ENCODE data around the gene BECN2.

The BECN2 gene, protein sequence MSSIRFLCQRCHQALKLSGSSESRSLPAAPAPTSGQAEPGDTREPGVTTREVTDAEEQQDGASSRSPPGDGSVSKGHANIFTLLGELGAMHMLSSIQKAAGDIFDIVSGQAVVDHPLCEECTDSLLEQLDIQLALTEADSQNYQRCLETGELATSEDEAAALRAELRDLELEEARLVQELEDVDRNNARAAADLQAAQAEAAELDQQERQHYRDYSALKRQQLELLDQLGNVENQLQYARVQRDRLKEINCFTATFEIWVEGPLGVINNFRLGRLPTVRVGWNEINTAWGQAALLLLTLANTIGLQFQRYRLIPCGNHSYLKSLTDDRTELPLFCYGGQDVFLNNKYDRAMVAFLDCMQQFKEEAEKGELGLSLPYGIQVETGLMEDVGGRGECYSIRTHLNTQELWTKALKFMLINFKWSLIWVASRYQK
- total RNA-seq, result 0 reads per million in 2 donors

DNA sequence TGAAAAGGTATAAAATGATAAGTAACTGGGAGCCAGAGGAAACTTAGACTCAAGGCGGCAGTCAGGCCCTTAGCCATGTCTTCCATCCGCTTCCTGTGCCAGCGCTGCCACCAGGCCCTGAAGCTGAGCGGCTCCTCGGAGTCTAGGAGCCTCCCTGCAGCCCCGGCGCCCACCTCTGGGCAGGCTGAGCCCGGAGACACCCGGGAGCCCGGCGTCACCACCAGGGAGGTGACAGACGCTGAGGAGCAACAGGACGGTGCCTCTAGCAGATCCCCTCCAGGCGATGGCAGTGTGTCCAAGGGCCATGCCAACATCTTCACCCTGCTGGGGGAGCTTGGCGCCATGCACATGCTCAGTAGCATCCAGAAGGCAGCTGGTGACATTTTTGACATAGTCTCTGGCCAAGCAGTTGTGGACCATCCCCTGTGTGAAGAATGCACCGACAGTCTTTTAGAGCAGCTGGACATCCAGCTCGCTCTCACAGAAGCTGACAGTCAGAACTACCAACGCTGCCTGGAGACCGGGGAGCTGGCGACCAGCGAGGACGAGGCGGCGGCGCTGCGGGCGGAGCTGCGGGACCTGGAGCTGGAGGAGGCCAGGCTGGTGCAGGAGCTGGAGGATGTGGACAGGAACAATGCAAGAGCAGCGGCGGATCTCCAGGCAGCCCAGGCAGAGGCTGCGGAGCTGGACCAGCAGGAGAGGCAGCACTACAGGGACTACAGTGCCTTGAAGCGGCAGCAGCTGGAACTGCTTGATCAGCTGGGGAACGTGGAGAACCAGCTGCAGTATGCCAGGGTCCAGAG lies at the start of gene BECN2:
Gene BECN2 (plus strand): TSS at position 76 of the 803 bp plus-strand sequence. CDS start 0 bp downstream, at position 76.
- no peak for DNase-seq

DNA sequence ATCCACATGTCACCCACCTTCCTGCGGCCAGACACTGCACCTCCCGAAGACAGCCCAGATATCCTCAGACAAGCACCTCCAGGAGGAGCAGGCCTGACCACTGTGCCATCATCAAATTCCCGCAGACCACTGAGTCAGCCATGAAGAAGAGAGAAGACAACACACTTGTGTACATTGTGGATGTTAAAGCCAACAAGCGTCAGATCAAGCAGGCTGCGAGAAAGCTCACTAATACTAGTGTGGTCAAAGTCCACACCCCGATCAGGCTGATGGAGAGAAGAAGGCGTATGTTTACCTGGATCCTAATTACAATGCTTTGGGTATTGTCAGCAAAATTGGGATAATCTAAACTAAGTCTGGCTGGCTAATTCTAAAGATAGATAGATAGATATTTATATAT lies 41.4 kb upstream of the BECN2 start:
- no peak for DNase-seq

DNA sequence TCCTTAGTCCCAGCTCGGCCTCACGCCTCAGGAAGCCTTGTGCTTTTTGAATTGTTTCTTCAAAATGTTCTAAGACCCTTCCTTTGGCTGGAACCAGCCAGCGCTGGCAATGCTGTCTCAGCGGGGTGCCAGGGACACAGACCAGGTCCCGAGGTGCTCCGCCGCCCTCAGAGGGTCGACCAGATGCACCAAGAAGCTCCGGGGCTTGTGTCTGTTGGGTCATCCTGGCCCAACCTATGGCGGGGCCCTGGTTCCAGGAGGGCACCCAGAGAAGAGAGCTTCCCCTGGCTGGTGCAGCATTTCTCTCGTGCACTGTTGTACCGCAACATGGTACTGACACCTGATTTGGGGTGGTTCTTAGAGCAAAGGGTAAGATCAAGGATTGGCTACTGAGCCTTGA lies 40.1 kb upstream of the BECN2 start:
- no peak for DNase-seq

DNA sequence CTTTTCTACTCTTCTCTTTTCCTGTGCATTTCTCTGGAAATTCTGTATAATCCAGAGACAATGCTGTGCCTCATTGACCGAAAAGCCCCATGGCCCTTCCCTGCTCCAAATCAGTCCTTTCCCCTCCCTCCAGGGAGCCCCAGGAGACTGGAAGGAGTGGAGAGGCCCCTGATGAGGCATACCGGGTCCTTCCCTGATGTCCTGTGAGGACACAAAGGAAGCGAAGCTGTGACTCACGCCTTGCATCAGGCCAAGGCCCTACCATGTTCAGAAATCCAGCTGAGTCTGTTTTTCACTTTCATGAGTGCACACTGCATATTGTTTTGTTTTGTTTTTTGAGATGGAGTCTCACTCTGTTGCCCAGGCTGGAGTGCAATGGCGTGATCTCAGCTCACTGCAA lies 38.7 kb upstream of the BECN2 start:
- no peak for DNase-seq

DNA sequence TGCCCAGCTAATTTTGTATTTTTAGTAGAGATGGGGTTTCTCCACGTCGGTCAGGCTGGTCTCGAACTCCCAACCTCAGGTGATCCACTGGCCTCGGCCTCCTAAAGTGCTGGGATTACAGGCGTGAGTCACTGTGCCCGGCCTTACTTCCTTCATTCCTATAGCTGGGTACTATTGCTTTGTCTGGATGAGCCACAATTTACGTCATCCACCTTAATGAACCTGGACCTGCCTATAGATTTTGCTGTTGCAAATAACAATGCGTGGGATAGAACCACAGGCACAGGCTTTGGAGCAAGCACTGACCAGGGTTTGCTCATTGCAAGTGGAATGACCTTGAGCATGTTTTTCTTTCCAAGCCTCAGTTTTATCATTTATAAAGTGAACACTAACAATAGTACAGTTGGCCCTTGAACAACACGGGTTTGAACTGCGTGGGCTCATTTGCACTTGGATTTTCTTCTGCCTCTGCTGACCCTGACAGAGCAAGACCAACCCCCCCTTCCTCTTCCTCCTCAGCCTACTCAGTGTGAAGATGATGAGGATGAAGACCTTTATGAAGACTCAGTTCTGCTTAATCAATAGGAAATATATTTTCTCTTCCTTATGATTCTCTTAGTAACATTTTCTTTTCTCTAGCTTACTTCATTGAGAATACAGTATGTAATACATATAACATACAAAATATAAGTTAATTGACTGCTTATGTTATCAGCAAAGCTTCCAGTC lies 33.3 kb upstream of the BECN2 start:
- no peak for DNase-seq

DNA sequence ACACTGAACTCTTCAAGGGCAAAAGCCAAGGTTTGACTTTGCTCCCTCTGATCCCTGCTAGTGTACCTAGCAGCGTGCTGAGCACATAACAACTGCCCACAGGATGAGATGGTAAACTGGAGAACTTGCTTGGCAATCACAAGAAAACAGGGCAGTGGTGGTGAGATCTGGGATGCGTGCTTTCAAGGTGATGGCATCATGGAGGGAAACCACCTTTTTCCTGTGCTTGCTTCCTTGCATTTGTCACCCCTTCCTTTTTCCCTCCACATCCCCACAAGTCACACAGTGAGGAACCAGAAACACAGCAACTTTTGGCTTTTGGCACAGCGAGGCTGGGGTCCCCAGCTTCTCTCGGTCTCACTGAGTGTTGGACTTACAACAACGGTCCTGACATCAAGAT lies 31.4 kb upstream of the BECN2 start:
- no peak for DNase-seq

DNA sequence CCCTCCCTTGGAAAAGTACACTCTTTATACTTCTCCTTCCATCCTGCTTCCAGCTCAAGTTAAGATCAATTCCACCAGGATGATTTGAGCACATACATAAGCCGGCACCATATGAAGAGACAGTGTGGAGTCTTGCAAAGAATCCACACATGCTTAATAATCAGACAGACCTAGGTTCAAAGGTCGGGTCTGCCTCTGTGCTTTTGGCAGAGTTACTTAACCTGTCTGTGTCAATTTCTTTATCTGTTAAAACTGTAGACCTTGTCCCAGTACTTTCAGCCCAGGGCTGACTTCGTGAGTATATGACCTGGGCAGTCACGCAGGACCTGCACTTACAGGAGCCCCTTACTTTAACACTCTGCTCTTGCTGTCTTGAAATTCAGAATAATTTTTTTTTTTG lies 30.2 kb upstream of the BECN2 start:
- no peak for DNase-seq

DNA sequence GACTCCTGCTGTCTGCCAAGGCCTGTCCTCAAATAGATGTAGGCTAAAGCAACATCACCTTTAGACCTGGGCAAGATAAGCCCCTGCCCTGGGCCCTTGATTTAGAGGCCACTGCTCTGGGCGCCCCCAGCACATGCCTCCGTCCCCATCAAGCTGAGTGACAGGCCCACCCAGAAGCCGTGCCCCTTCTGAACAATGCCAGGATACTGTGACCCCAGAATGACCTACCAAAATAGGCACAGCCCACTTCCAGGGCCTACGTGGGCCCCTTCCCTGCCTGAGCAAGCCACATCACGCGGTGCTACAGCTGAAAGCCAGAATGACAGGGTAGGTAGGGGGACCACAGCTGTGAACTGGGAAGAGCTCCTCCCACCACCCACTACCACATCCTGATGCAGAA lies 24.7 kb upstream of the BECN2 start:
- DNase-seq, result no peak

DNA sequence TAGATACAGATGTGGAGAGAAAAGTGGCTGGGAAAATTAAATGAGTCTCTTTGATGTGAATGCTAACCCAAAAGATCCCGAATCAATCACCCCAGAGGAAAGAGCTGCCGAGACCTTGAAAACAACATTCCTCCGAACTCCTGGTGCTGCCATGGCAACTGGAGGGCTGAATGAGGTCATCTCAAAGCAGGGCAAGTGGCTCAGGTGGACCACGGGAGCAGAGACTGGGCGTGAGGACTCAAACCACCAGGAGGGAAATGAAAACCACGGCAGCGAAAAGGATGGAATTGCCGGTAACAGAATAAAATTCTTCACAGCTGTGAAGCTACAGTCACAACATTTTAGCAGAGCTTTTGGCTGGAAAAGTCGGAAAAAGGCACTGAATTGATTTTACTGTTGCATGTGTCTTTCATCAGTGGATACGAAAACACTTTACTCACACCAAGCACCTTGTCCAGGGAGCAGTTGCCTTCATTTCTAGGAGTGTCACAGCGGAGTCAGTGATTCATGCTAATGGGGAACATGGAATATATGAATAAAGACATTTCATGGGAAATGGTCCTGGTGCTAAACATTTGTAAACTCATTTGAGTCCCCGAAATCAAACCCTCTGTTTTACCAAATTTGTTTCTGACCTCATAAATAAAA lies 23.2 kb upstream of the BECN2 start:
- no peak for DNase-seq

DNA sequence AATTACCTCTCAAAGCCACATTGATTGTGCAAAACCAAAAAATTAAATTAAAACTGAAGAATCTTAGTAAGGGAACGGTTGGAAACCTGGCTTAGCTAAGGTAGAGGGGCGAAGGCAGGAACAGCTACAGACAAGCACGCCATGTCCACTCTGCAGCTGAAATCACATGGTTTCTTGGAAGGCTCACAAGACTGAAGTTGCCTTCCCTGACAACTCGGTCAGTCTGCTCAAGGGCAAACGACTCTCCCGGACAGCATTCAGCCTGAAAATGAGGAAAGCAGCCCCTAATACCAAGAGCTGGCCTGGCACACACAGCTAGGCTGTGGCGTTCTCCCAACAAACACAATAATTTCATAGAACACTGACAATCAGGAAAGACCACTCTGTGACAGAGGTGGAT lies 22.7 kb upstream of the BECN2 start:
- no peak for DNase-seq

DNA sequence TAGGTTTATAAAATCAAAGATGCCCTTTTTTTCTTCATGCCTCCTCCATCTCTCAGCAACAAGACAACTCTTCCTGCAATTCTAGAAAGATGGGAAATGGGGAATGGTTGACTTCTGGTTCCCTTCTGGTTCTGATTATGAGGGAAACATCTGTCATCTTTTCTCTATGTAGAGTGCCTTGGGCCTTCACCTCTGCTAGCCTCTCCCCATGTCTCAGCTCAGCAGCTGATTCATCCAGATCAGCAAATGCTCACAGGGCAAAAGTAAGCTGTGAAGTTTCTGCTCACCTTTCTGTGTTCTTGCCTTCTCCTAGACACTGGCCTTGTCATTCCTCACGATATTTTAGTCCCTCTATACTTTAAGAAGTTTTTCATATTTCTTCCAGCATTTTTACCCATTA lies 17.8 kb upstream of the BECN2 start:
- no peak for DNase-seq

DNA sequence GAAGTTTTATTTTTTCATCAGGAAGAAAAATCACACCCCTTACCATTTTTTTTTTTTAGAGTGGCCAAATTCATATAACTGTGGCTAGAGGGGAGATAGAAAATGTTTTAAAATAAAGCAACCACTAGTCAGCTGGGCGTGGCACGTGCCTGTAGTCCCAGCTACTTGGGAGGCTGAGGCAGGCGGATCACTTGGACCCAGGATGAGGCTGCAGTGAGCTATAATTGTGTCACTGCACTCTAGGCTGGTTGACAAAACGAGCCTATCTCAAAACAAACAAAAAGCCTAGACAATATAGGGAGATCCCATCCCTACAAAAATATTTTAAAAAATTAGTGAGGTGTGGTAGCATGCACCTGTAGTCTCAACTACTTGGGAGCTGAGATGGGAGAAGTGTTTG lies 14.8 kb upstream of the BECN2 start:
- no peak for DNase-seq

DNA sequence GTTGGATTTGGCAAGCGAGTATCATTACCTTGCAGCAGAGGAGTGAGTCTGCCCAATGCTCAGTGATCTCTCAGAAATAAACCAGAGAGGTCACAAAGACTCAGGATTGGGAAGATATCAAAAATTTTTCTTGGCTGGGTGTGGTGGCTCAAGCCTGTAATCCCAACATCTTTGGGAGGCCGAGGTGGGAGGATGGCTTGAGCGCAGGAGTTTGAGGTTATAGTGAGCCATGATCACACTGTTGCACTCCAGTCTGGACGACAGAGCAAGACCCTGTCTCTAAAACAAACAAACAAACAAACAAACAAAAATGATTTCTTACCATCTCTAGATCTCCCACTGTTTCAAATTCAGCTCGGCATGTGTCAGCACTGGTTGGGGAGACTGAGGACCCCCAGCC lies 13.3 kb upstream of the BECN2 start:
- no peak for DNase-seq

DNA sequence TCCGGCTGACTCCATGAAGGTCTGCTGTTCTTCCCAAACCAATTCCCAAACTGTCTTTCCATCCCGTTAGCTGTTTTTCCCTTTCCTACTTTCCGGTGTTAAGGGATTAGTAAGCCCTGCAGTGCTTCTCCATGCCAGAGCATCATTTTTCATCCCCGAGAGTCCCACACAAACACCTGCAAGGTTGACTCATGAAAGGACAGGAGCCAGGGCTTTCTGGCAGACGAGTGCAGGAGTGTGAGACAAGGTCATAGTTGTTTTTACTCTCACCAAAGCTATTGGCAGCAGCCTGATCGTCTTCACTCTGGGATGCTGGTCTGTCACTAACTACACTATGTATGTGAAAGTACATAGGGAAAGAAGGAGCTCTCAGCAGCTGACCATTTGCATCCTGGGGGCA lies 10.2 kb upstream of the BECN2 start:
- no peak for DNase-seq

DNA sequence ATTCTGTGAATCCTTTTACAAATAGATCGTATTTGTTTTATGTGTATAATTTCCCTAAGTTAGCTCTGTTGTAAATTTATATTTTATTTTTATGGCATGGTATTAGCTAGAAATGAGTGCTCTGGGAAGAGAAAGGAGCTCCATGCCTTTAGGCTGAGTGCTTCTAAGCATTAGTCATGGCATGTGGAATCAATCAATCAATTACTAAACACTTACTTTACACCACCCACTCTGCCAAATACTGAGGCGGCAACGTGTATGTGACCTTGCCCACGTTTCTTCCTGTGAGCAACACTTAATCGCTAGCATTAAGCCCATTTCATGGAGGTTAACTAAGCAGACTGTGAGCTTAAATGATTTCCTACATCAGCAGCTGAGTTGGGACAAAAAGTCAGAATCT lies 7.2 kb upstream of the BECN2 start:
- no peak for DNase-seq

DNA sequence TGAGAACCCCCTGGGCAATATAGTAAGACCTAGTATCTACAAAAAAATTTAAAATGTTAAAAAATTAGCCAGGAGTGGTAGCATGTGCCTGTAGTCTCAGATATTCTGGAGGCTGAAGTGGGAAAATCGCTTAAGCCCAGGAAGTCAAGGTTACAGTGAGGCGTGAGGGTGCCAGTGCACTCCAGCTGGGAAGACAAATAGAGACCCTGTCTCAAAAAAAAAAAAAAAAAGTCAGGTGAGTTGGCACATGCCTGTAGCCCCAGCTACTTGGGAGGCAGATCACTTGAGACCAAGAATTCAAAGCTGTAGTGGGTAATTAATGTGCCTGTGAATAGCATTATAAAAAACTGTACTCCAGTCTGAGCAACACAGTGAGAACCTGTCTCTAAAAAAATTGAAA lies 4.6 kb downstream of the BECN2 start:
- DNase-seq, result no peak

DNA sequence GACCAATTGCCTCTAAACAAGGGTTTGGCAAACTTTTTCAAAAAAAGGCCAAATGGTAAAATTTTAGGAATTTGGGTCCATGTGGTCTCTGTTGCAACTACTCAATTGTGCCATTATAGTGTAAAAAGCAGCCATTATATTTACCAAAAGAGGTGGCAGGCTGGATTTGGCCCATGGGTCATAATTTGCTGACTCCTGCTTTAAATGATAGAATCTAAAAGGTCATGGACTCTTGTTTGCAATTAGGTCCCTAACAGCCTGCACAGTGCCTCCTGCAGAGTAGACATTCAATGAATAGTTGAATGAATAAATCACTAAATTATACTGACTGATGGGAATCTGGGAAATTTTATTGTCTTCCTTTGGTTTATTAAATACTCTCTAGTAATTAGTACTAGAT lies 6.2 kb downstream of the BECN2 start:
- DNase-seq, result no peak

DNA sequence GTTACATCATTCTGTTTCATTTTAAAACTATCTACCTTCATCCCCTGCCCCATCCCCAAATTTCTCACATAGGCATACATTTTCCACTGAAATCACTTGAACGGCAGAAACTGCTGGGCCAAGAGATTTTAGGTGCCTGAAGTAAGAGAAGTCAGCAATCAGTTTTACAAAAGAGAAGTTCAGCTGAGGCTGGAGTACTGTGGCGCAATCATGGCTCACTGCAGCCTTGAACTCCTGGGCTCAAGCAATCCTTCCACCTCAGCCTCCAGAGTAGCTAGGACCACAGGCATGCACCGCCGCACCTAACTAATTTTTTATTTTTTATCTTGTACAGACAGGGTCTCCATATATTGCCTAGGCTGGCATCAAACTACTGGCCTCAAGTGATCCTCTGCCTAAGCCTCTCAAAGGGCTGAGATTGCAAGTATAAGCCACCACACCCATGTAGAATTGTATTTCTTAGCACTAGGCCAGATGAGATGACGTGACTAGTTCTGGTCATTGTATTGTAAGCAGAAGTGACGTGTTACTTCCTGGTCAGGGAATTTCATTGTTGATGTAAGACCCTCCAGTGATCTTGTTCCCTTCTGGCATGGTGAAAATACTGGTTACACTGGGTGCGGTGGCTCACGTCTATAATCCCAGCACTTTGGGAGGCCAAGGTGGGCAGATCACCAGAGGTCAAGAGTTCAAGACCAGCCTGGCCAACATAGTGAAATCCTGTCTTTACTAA lies 7.1 kb downstream of the BECN2 start:
- no peak for DNase-seq

DNA sequence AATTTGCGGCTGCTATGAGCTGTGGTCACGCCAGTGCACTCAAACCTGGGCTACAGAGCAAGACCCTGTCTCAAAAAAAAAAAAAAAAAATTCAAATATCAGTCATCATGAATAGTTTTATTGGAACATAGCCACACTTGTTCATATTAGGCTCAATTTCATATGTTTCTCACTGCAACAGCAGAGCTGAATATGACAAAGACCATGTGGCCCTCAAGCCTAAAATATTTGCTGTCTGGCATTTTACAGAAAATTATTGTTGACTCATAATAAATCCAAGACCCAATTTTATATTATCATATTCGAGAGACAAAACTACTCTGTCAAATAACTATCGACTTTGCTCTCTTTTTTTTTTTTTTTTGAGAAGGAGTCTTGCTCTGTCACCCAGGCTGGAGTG lies 11.0 kb downstream of the BECN2 start:
- DNase-seq, result no peak

DNA sequence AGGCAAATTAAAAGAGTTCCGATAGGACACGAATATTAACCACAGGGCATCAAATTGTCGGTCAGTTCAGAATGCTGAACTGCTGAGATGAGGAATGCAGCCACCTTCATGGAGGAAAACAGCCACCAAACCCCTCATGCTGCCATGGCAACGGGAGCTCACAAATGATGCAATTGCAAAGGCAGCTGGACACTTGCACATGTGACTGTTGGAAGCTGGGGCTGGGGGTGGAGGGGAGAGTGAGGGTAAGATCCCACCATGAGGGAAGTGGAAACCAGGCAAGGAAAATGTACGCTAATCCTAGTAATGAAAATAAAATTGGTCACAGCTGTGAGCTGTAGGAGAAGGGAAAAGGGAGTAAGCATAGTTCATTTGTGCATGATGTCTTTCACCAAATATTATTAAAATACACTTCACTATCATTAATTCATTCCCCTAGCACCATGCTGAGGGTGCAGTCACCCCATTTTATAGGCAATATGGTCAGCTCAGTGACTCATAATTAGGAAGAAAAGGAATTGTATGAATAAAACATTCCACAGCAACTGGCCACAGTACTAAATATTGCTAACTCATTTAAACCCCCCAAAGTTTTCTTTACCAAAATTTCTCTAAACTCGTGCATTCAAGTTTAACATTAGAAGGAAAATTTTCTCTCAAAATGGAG lies 15.3 kb downstream of the BECN2 start:
- no peak for DNase-seq

DNA sequence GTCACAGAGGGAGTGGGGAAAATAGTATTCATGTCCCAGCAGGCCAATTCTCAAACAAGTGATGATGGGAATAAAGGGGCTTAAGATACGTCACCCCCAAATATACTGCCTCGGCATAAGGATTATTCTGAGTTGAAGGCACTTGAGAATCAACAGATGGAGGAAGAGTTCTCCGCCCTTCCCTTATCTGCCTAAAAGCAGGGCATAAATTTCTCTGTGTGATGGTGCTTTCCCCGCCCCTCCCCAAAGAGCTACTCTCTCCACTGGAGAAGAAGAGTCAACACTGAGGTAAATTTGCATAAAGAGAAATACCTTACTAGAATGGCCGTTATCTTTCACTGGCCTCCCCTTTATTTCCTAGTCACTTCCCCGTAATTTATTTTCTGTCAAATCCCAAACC lies 18.7 kb downstream of the BECN2 start:
- no peak for DNase-seq

DNA sequence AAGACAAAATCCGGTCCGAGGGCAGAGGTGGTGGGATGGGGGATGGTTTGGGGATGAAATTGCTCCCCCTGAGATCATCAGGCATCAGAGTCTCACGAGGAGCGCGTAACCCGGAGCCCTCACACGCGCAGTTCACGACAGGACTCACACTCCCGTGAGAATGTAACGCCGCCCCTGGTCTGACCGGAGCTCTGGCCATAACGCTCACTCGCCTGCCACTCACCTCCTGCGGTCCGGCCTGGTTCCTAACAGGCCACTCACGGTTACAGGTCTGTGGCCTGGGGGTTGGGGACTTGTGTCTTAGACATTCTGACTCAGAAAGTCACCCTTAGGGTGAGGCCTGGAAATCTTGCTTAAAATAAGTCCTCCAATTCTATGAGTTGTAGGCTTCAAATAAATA lies 21.5 kb downstream of the BECN2 start:
- no peak for DNase-seq

All from T-helper 2 cell (primary cell).